Stomach (tissue), 4 donors: Measurements from ENCODE around the gene IL10RA.

Experiments used
- EP300 ChIP-seq: sonication (generic); formaldehyde crosslinking; IDR thresholded peaks from one replicate; pipeline ENCODE4 v1.6.1; 2017; ENCODE audit warnings: antibody characterized with exemption
- POLR2A ChIP-seq, 4 donors: fragments of 450-650 bp; IDR thresholded peaks; one replicate each; pipeline ENCODE4 v1.6.1; 2016; ENCODE audit warnings: antibody characterized with exemption in 4 of 4, control low read depth in 2 of 4, mild to moderate bottlenecking in 1 of 4, moderate library complexity in 1 of 4
- POLR2AphosphoS5 ChIP-seq, 3 donors: sonication (generic); formaldehyde crosslinking; IDR thresholded peaks; one replicate each; pipeline ENCODE4 v1.6.1; 2016; ENCODE audit warnings: antibody characterized with exemption in 3 of 3
- TF ChIP-seq, protein P1 (sequence below), 7 experiments: fragments of 450-650 bp in 4 of 7; fragments of 200-600 bp in 3 of 7; sonication (generic) in 3 of 7; IDR thresholded peaks; one replicate each; pipeline ENCODE4 v1.5.1; 2016 to 2019; ENCODE audit warnings: antibody characterized with exemption in 7 of 7, control low read depth in 2 of 7, mild to moderate bottlenecking in 1 of 7

DNA sequence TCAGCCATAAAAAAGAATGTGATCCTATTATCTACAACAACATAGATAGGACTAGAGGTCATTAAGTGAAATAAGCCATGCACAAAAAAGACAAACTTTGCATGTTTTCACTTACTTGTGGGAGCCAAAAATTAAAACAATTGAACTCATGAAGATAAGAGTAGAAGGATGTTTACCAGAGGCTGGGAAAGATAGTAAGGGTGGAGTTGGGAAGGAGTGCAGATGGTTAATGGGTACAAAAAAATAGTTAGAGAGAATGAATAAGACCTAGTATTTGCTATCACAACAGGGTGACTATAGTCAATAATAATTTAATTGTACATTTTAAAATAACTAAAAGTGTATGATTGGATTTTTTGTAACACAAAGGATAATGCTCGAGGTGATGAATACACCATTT, 27.2 kb upstream of the IL10RA start:
- TF ChIP-seq EP300: no peak
- TF ChIP-seq, protein P1, sequence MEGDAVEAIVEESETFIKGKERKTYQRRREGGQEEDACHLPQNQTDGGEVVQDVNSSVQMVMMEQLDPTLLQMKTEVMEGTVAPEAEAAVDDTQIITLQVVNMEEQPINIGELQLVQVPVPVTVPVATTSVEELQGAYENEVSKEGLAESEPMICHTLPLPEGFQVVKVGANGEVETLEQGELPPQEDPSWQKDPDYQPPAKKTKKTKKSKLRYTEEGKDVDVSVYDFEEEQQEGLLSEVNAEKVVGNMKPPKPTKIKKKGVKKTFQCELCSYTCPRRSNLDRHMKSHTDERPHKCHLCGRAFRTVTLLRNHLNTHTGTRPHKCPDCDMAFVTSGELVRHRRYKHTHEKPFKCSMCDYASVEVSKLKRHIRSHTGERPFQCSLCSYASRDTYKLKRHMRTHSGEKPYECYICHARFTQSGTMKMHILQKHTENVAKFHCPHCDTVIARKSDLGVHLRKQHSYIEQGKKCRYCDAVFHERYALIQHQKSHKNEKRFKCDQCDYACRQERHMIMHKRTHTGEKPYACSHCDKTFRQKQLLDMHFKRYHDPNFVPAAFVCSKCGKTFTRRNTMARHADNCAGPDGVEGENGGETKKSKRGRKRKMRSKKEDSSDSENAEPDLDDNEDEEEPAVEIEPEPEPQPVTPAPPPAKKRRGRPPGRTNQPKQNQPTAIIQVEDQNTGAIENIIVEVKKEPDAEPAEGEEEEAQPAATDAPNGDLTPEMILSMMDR (IDR thresholded peaks at IDR 0.05): no peak
- no peak for TF ChIP-seq POLR2AphosphoS5 (IDR thresholded peaks at IDR 0.05)
- no peak for TF ChIP-seq POLR2A (IDR thresholded peaks at IDR 0.05)
